Ovary (tissue), 9 donors: ENCODE measurements around the gene ME3. TPM values are rescaled to one million over a fixed set of nuclear protein-coding genes. Genes with fewer than 3 reads are reported as not detected.

ENCODE experiments used
- DNase-seq, 5 donors: peaks; one replicate each; pipeline ENCODE4 v3.0.0-alpha.2; 2019 to 2020
- H3K27ac ChIP-seq, 2 donors: fragments of 200-600 bp; one replicate each; pipeline versions ENCODE4 v1.5.1 to v1.8.0; 2019 to 2022
- H3K27me3 ChIP-seq: fragments of 200-600 bp; one replicate; pipeline ENCODE4 v1.8.0; 2022
- H3K36me3 ChIP-seq: fragments of 200-600 bp; sonication (generic); one replicate; pipeline ENCODE4 v1.5.1; 2019
- H3K4me1 ChIP-seq: one replicate; pipeline ENCODE4 v1.8.1; 2013; ENCODE audit warnings: mild to moderate bottlenecking, moderate library complexity; ENCODE audit not compliant: insufficient read depth
- H3K4me3 ChIP-seq: fragments of 200-600 bp; sonication (generic); one replicate; pipeline ENCODE4 v1.5.1; 2017
- H3K9me3 ChIP-seq, 2 donors: fragments of 200-600 bp in 1 of 2; sonication (generic) in 1 of 2; one replicate each; pipeline versions ENCODE4 v1.5.1 to v1.8.1; 2013 to 2019; ENCODE audit warnings: mild to moderate bottlenecking in 1 of 2, moderate library complexity in 1 of 2
- EP300 ChIP-seq: sonication (generic); formaldehyde crosslinking; IDR thresholded peaks from one replicate; pipeline ENCODE4 v1.6.1; 2017; ENCODE audit warnings: antibody characterized with exemption
- POLR2A ChIP-seq: fragments of 450-650 bp; IDR thresholded peaks from one replicate; pipeline ENCODE4 v1.6.1; 2017; ENCODE audit warnings: antibody characterized with exemption, mild to moderate bottlenecking, moderate library complexity
- WGBS, 3 donors: extraction: QIAGEN DNeasy Blood & Tissue Kit in 1 of 3; methylation state at CpG; one replicate each; pipeline versions ENCODE4 v1.1.5 to v1.1.7; 2013 to 2017; 5-methylcytosine and 5-hydroxymethylcytosine counted together
- intact Hi-C, 4 donors: fragments of 100-400 bp; cut with DNase I; formaldehyde crosslinking; loops; one replicate each; pipeline versions ENCODE4 v1.11.0 to v1.15.1; 2022 to 2023
- polyA plus RNA-seq, 2 donors: library from polyadenylated mRNA; stranded (reverse); fragments of 200-250 nt in 1 of 2; fragments of 350-450 nt in 1 of 2; fragmentation: Illumina TruSeq in 1 of 2; extraction: RNeasy Lipid Tissue Mini Kit (QIAGEN cat#74804) in 1 of 2; gene quantifications; one replicate each; pipeline ENCODE4 v1.2.3, GENCODE V29; 2013 to 2014
- total RNA-seq, 7 donors: library from RNA; depleted of rRNA in 2 of 7; stranded (reverse); fragments of >200 nt in 2 of 7; fragmentation: NEBNext Ultra II Directional in 3 of 7; extraction: Animal tissue kit (Norgen Biotek cat#: 25700) in 3 of 7; gene quantifications; one replicate each; pipeline versions ENCODE4 v1.1.0 to v1.2.4, GENCODE V29; 2016 to 2023
- TF ChIP-seq, protein P1 (sequence below), 3 donors: fragments of 450-650 bp in 2 of 3; fragments of 200-600 bp in 1 of 3; IDR thresholded peaks; one replicate each; pipeline versions ENCODE4 v1.5.1 to v1.8.0; 2016 to 2022; ENCODE audit warnings: antibody characterized with exemption in 3 of 3, mild to moderate bottlenecking in 1 of 3
- donor health status: DM: no; HTN: no; CAD: no; lungs with moderate emphysema.
- donor health status: DM: no; HTN: no; CAD: no.
- donor health status: Bipolar disorder and iron deficiency.
- donor health status: DM: yes; HTN: yes; CAD: no.
- donor health status: DM: no; HTN: no; CAD: no.
- donor health status: DM: yes; HTN: yes; CAD: no.

The ME3 gene
- total and polyA plus RNA-seq, 9 donors: 25.2 to 48.6 (median 43.1) TPM

DNA sequence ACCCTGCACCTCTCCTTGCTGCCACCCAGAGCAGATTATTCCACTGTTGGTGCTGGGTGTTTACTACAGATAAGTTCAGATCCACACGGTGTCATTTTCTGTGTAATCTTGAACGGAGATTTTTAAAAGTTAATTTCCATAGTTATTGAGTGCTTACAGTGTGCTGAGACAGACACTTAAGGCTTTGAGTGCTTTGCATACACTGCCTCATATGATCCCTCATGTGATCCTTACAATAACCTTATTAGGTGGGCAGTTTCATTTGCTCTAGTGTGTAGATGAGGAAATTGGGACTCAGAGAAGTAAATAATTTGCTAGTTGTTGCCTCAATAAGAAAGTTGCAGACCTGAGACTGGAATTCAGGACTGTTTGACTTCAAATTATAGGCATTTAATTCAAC is 32.3 kb upstream of the ME3 start:
- H3K27ac ChIP-seq: no peak overlapping the region
- no peak for DNase-seq
- intact Hi-C loops: no loop called here
- TF ChIP-seq, protein P1, sequence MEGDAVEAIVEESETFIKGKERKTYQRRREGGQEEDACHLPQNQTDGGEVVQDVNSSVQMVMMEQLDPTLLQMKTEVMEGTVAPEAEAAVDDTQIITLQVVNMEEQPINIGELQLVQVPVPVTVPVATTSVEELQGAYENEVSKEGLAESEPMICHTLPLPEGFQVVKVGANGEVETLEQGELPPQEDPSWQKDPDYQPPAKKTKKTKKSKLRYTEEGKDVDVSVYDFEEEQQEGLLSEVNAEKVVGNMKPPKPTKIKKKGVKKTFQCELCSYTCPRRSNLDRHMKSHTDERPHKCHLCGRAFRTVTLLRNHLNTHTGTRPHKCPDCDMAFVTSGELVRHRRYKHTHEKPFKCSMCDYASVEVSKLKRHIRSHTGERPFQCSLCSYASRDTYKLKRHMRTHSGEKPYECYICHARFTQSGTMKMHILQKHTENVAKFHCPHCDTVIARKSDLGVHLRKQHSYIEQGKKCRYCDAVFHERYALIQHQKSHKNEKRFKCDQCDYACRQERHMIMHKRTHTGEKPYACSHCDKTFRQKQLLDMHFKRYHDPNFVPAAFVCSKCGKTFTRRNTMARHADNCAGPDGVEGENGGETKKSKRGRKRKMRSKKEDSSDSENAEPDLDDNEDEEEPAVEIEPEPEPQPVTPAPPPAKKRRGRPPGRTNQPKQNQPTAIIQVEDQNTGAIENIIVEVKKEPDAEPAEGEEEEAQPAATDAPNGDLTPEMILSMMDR (IDR thresholded peaks at IDR 0.05): no peak
- no peak for TF ChIP-seq POLR2A
- TF ChIP-seq EP300: no peak
- WGBS, 3 donors: 14 to 48% (median 44%) methylated on average over 2 of the region's 2 CpGs
- no peaks in the 10 kb centered on the region for H3K27me3 ChIP-seq
- H3K9me3 ChIP-seq: no peaks in the 10 kb centered on the region
- H3K4me1 ChIP-seq: peaks cover 12% of the 10 kb centered on the region
- no peak overlapping the region for H3K4me3 ChIP-seq
- H3K36me3 ChIP-seq: no peaks in the 10 kb centered on the region

DNA sequence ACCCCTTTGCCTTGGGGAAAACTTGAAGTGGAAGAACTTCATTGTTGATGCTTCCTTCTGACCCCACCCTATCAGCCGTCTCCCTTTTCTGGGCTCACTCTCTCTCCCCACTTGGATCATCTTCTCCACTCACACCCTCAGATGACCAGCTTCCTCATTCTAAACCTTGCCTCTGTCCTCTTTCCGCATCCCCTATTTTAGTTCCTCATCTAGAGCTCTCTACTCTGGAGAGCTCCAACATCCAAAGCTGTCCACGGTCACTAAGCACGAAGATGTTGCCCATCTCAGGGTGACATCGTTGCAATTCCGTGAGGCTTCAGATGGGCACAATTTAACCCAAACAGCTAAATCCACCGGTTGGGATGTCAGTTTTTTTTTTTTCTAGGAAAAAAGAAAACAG is 31.6 kb upstream of the ME3 start:
- WGBS, 3 donors: 37 to 55% (median 52%) methylated on average over 7 of the region's 7 CpGs
- Histone ChIP-seq H3K4me1 (peaks cover 12% of the 10 kb centered on the region), H3K27me3 (no peaks in the 10 kb centered on the region), H3K9me3 (no peaks in the 10 kb centered on the region), H3K36me3 (no peaks in the 10 kb centered on the region), H3K4me3 (no peak overlapping the region), H3K27ac (no peak overlapping the region)
- intact Hi-C loops: no loop called here
- no peak for TF ChIP-seq EP300
- no peak for TF ChIP-seq POLR2A
- TF ChIP-seq, protein P1 (IDR thresholded peaks at IDR 0.05): no peak
- no peak for DNase-seq

DNA sequence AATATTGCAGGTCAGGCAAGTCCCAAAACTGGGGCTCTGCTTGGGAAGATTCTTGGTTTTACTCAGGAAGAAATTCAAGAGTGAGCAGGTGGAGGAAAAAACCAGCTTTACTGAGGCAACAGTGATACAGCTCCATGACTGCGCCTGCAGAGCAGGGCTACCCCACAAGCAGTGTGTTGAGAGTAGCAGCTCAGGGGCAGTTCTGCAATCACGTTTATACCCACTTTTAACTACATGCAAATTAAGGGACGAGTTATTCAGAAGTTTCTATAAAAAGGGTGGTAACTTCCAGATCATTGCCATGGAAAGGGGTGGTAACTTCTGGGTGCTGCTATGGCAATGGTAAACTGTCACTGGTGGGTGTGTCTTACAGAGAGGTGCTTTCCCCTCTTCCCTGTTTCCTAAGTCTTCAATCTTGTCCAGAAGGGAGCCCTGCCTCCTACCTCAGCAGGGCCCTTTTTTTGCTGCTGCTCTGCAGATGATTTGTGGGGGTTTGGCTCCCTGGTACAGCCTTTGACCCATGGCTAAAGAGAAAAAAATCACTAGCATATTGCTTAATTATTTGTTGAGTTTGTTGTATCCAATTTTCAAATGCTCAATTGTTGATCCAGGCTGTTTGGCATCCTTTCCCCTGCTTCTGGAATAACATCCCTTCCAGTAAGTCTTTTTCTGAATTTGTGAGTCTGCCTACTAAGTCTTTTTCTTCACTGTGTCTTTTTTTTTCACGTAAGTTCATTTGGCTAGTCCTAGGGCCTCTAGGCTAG is 30.0 kb upstream of the ME3 start:
- TF ChIP-seq EP300 (no peak), POLR2A (no peak)
- TF ChIP-seq, protein P1 (IDR thresholded peaks at IDR 0.05): no peak
- Histone ChIP-seq H3K27ac (no peak overlapping the region), H3K4me1 (peaks cover 12% of the 10 kb centered on the region), H3K27me3 (no peaks in the 10 kb centered on the region), H3K4me3 (no peak overlapping the region), H3K36me3 (no peaks in the 10 kb centered on the region), H3K9me3 (no peaks in the 10 kb centered on the region)
- DNase-seq: no peak
- intact Hi-C loops: no loop called here
- 82 to 87% (median 86%) methylated on average over 4 of the region's 4 CpGs for WGBS, 3 donors

GRCh38 chr11:86699040-86699791 is 26.8 kb upstream of the ME3 start:
- Histone ChIP-seq H3K9me3 (no peaks in the 10 kb centered on the region), H3K27ac (no peak overlapping the region), H3K27me3 (no peaks in the 10 kb centered on the region), H3K36me3 (no peaks in the 10 kb centered on the region), H3K4me1 (peaks cover 3% of the 10 kb centered on the region), H3K4me3 (no peak overlapping the region)
- TF ChIP-seq POLR2A (no peak), EP300 (no peak)
- TF ChIP-seq, protein P1 (IDR thresholded peaks at IDR 0.05): no peak
- intact Hi-C loops: no loop called here
- no peak for DNase-seq
- 100% methylated on average over 1 of the region's 1 CpG for WGBS, 3 donors
